ENCODE measurements around the gene MRPL28. TPM values are rescaled to one million over a fixed set of nuclear protein-coding genes. Genes with fewer than 3 reads are reported as not detected.
"Not testable (repeated sequence)": the region's sequence is repeated elsewhere in the genome, so short reads cannot be mapped to it uniquely, and the experiment has no call there.

MRPL28 gene
- total RNA-seq, 4 donors from 2014 or later, result 40.9 to 66.7 (median 52.7) TPM

DNA sequence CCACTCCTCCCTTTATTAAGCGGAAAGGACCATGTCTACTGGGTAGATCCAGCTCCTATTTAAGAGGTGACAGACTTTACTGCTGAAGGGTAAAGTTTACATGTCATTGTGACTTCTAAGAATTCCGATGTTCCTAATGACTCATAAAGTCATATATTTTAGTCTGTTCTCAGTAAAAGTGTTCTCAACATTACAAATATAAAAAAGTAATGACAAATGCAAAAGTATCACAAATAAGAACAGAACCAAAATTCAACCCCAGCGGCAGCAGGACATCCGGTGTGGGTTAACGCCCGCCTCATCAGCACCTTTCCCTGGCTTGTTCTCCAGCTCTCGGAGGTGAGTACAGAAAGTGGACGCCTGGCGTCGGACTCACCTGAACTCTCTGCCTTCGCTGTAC, 24.6 kb downstream of the MRPL28 start:
- 94% methylated on average over 11 of the region's 11 CpGs for WGBS
- TF ChIP-seq POLR2A (IDR thresholded peaks at IDR 0.05) (no peak), POLR2AphosphoS5 (IDR thresholded peaks at IDR 0.05) (no peak), EP300 (IDR thresholded peaks at IDR 0.05) (no peak)
- TF ChIP-seq, protein P1, sequence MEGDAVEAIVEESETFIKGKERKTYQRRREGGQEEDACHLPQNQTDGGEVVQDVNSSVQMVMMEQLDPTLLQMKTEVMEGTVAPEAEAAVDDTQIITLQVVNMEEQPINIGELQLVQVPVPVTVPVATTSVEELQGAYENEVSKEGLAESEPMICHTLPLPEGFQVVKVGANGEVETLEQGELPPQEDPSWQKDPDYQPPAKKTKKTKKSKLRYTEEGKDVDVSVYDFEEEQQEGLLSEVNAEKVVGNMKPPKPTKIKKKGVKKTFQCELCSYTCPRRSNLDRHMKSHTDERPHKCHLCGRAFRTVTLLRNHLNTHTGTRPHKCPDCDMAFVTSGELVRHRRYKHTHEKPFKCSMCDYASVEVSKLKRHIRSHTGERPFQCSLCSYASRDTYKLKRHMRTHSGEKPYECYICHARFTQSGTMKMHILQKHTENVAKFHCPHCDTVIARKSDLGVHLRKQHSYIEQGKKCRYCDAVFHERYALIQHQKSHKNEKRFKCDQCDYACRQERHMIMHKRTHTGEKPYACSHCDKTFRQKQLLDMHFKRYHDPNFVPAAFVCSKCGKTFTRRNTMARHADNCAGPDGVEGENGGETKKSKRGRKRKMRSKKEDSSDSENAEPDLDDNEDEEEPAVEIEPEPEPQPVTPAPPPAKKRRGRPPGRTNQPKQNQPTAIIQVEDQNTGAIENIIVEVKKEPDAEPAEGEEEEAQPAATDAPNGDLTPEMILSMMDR (IDR thresholded peaks at IDR 0.05), result no peak
- peaks cover 10% of the 10 kb centered on the region for H3K4me1 ChIP-seq
- H3K4me3 ChIP-seq, result no peak overlapping the region
- H3K36me3 ChIP-seq, result peaks cover 31% of the 10 kb centered on the region
- H3K27me3 ChIP-seq, result no peaks in the 10 kb centered on the region
- no peaks in the 10 kb centered on the region for H3K9me3 ChIP-seq
- no peak for DNase-seq (ENCODE audit: low spot score in 2 of 2)
- no peak overlapping the region for H3K27ac ChIP-seq

DNA sequence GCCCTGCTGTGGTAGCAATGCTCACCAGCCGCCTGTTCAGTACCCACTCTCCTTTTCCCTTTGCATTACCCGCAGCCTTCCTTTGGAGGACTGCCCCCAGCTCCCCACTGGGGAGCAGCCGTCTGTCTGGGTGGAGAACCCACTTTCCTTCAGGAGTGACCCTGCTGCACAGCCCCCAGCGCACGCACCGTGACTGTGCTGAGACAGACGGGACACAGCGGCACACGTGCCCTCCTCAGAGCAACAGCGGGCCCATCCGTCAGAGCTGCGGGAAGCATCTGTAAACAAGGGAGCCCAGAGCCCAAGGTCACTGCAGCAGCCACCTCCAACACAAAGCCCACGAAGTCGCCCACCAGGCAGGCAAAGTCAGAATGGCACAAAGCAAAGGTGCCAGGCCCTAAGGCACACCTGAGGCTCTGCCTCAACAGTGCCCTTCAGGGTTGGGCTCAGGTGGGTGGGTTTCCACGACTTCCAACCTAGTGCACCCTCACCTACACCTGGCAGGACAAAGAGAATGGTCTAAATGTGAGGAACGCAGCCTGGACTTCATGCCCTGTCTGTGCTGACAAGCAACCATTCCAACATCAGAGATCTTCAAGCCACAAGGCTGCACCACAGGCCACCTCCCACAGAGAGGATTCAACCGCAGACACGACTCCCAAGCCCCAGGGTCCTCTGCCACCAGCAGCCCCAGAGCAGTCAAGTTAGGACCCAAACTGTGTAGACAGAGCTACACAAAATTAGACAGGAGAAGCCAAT, 27.7 kb downstream of the MRPL28 start:
- Histone ChIP-seq H3K27me3 (no peaks in the 10 kb centered on the region), H3K4me1 (peaks cover 11% of the 10 kb centered on the region), H3K4me3 (no peak overlapping the region), H3K36me3 (peaks cover 31% of the 10 kb centered on the region), H3K9me3 (no peaks in the 10 kb centered on the region), H3K27ac (no peak overlapping the region)
- no peak for DNase-seq (ENCODE audit: low spot score in 2 of 2)
- TF ChIP-seq POLR2AphosphoS5 (IDR thresholded peaks at IDR 0.05) (no peak), EP300 (IDR thresholded peaks at IDR 0.05) (no peak)
- TF ChIP-seq, protein P1 (IDR thresholded peaks at IDR 0.05), result no peak
- WGBS, result 89% methylated on average over 16 of the region's 18 CpGs

DNA sequence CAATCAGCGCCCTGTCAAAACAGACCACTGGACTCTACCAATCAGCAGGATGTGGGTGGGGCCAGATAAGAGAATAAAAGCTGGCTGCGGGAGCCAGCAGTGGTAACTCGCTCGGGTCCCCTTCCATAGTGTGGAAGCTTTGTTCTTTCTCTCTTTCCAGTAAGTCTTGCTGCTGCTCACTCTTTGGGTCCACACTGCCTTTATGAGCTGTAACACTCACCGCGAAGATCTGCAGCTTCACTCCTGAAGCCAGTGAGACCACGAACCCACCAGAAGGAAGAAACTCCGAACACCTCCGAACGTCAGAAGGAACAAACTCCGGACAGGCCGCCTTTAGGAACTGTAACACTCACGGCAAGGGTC, 28.4 kb downstream of the MRPL28 start:
- DNase-seq (ENCODE audit: low spot score in 2 of 2); H3K27ac ChIP-seq; H3K9me3 ChIP-seq; H3K27me3 ChIP-seq; H3K4me3 ChIP-seq: not testable (repeated sequence)
- WGBS, result 92% methylated on average over 11 of the region's 13 CpGs
- Histone ChIP-seq H3K4me1 (peaks cover 11% of the 10 kb centered on the region), H3K36me3 (peaks cover 26% of the 10 kb centered on the region)

DNA sequence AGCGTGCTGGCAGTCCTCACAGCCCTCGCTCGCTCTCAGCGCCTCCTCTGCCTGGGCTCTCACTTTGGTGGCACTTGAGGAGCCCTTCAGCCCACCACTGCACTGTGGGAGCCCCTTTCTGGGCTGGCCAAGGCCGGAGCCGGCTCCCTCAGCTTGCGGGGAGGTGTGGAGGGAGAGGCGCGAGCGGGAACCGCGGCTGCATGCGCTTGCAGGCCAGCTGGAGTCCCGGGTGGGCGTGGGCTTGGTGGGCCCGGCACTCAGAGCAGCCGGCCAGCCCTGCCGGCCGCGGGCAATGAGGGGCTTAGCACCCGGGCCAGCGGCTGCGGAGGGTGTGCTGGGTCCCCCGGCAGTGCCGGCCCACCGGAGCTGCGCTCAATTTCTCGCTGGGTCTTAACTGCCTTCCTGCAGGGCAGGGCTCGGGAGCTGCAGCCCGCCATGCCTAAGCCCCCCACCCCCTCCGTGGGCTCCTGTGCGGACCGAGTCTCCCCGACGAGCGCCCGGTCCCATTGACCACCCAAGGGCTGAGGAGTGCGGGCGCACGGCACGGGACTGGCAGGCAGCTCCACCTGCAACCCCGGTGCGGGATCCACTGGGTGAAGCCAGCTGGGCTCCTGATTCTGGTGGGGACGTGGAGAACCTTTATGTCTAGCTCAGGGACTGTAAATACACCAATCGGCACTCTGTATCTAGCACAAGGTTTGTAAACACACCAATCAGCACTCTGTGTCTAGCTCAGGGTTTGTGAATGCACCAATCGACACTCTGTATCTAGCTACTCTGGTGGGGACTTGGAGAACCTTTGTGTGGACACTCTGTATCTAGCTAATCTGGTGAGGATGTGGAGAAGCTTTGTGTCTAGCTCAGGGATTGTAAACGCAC, 29.0 kb downstream of the MRPL28 start:
- DNase-seq (ENCODE audit: low spot score in 2 of 2); H3K4me3 ChIP-seq; H3K27ac ChIP-seq; H3K9me3 ChIP-seq; H3K27me3 ChIP-seq: not testable (repeated sequence)
- WGBS, result 98% methylated on average over 14 of the region's 47 CpGs
- H3K4me1 ChIP-seq, result peaks cover 11% of the 10 kb centered on the region
- peaks cover 23% of the 10 kb centered on the region for H3K36me3 ChIP-seq

DNA sequence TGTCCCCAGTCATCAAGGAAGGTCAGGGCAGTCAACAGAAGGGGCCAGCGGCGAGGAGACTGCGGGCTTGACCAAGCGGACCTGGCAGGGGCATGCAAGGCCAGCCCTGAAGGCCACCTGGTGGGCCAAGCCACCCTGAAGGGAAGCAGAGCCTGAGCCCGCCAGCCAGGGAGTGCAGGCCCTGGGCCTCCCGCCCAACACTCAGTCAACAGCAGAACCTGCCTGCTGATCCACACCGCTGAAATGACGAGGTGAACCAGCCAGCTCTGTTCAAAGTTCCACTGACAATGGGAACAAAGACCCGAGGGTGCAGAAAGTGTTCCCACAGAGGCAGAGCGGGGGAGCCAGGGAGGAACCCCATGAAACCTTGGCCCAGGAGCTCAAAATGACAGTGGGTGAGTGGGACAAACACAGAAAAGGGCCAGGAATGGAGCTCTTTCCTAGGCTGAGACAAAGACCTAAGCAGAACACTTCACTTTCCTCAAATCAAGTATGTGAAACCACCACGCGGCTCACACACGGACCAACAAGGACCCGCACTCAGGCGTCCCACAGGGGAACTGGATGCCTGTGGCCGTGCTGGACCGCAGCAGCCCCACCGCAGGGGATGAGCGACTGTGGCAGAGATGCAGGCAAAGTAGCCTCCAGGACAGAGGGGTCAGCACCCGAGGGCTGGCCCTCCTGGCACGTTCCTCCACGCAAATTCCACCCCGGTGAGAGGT, 29.8 kb downstream of the MRPL28 start:
- peak in 1 of 2 donors; percentile 57 for DNase-seq (ENCODE audit: low spot score in 2 of 2)
- H3K4me3 ChIP-seq, result no peak overlapping the region
- TF ChIP-seq POLR2A (IDR thresholded peaks at IDR 0.05), result no peak
- TF ChIP-seq, protein P1 (IDR thresholded peaks at IDR 0.05), result no peak
- no peak for TF ChIP-seq EP300 (IDR thresholded peaks at IDR 0.05)
- no peak for TF ChIP-seq POLR2AphosphoS5 (IDR thresholded peaks at IDR 0.05)
- peaks cover 18% of the 10 kb centered on the region for H3K36me3 ChIP-seq
- WGBS, result 93% methylated on average over 18 of the region's 23 CpGs
- no peaks in the 10 kb centered on the region for H3K9me3 ChIP-seq
- no peaks in the 10 kb centered on the region for H3K27me3 ChIP-seq
- H3K27ac ChIP-seq, result no peak overlapping the region
- peaks cover 11% of the 10 kb centered on the region for H3K4me1 ChIP-seq

DNA sequence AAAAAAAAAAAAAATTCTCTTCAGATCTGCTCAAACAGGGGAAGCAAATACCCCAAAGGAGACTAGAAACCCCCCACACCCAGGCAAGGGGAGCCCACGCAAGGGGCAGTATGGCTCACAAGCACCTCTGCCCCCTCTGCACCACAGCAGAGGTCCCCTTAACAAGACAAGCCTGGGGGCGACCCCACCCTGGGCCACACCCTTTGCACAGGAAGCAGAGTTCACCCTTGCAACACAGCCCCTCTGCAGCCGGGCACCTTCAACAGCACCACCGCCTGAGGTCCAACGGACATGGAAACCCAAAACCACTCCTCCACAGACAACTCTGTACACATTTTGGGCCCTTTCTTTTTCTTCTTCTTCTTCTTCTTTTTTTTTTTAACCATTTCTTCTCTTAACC, 30.7 kb downstream of the MRPL28 start:
- TF ChIP-seq EP300 (IDR thresholded peaks at IDR 0.05) (no peak), POLR2A (IDR thresholded peaks at IDR 0.05) (no peak), POLR2AphosphoS5 (IDR thresholded peaks at IDR 0.05) (no peak)
- Histone ChIP-seq H3K36me3 (peaks cover 15% of the 10 kb centered on the region), H3K4me1 (peaks cover 11% of the 10 kb centered on the region), H3K4me3 (no peak overlapping the region), H3K27ac (no peak overlapping the region), H3K27me3 (no peaks in the 10 kb centered on the region), H3K9me3 (no peaks in the 10 kb centered on the region)
- no peak for DNase-seq (ENCODE audit: low spot score in 2 of 2)
- WGBS, result 45% methylated on average over 5 of the region's 5 CpGs
